GM23338 (cell line): Measurements from ENCODE around the gene CSPG4. TPM values are rescaled to one million over a fixed set of nuclear protein-coding genes. Genes with fewer than 3 reads are reported as not detected.
A peak's percentile ranks its signal among the peaks of the same experiment; 100 is the strongest.
"Not testable (repeated sequence)": the region's sequence is repeated elsewhere in the genome, so short reads cannot be mapped to it uniquely, and the experiment has no call there.

Experiments used
- ATAC-seq: fragments of 200-7000 bp; cut with Tn5 transposase; 3 replicates; pipeline ENCODE4 v1.9.1; 2020
- DNase-seq: peaks from one replicate; pipeline ENCODE4 v3.0.0-alpha.2; 2015; ENCODE audit warnings: low spot score
- H2AFZ ChIP-seq: fragments of 200-600 bp; sonication (generic); 2 replicates; pipeline ENCODE4 v1.8.0; 2016; ENCODE audit warnings: antibody characterized with exemption, mild to moderate bottlenecking, moderate library complexity
- H3F3A ChIP-seq: fragments of 200-600 bp; sonication (generic); replicated peaks from 2 replicates; pipeline ENCODE4 v1.8.0; 2017; ENCODE audit warnings: antibody characterized with exemption, mixed run types, low read depth
- H3K27ac ChIP-seq: fragments of 200-600 bp; sonication (generic); 2 replicates; pipeline ENCODE4 v1.6.1; 2016; ENCODE audit warnings: low read depth
- H3K27me3 ChIP-seq: fragments of 200-600 bp; sonication (generic); 2 replicates; pipeline ENCODE4 v1.8.0; 2016; ENCODE audit warnings: mild to moderate bottlenecking, mixed run types, moderate library complexity; ENCODE audit not compliant: insufficient read depth
- H3K36me3 ChIP-seq: fragments of 200-600 bp; sonication (generic); 2 replicates; pipeline ENCODE4 v1.8.0; 2016; ENCODE audit warnings: mild to moderate bottlenecking; ENCODE audit not compliant: insufficient read depth
- H3K4me1 ChIP-seq: fragments of 200-600 bp; sonication (generic); 2 replicates; pipeline ENCODE4 v1.8.0; 2016; ENCODE audit warnings: mild to moderate bottlenecking, moderate library complexity; ENCODE audit not compliant: insufficient read depth
- H3K4me2 ChIP-seq: fragments of 200-600 bp; sonication (generic); 2 replicates; pipeline ENCODE4 v1.7.1; 2017; ENCODE audit warnings: mixed run types
- H3K4me3 ChIP-seq: fragments of 200-600 bp; sonication (generic); 2 replicates; pipeline ENCODE4 v1.6.1; 2016; ENCODE audit warnings: mixed run types
- H3K79me2 ChIP-seq: fragments of 200-600 bp; sonication (generic); replicated peaks from 2 replicates; pipeline ENCODE4 v1.8.0; 2017; ENCODE audit warnings: mild to moderate bottlenecking; ENCODE audit not compliant: insufficient read depth
- H3K9me2 ChIP-seq: fragments of 200-600 bp; sonication (generic); 2 replicates; pipeline ENCODE4 v1.8.0; 2017; ENCODE audit not compliant: insufficient read depth
- H4K20me1 ChIP-seq: fragments of 200-600 bp; sonication (generic); replicated peaks from 2 replicates; pipeline ENCODE4 v1.8.0; 2017; ENCODE audit warnings: mild to moderate bottlenecking; ENCODE audit not compliant: insufficient read depth
- H3K27ac Mint-ChIP-seq: 2 replicates; pipeline ENCODE4 v1.8.0; 2020; ENCODE audit warnings: inconsistent platforms, mild to moderate bottlenecking, moderate library complexity, mixed read lengths
- H3K27me3 Mint-ChIP-seq: 3 replicates; pipeline ENCODE4 v1.8.0; 2022; ENCODE audit warnings: low read depth, mild to moderate bottlenecking, moderate library complexity, mixed read lengths, inconsistent platforms; ENCODE audit not compliant: insufficient read depth, poor library complexity
- H3K36me3 Mint-ChIP-seq: 3 replicates; pipeline ENCODE4 v1.8.0; 2021; ENCODE audit warnings: low read depth, mild to moderate bottlenecking, inconsistent platforms, moderate library complexity, mixed read lengths
- H3K4me1 Mint-ChIP-seq: 3 replicates; pipeline ENCODE4 v1.8.0; 2020; ENCODE audit warnings: mild to moderate bottlenecking, inconsistent platforms, mixed read lengths
- H3K4me3 Mint-ChIP-seq: 3 replicates; pipeline ENCODE4 v1.8.0; 2021; ENCODE audit warnings: moderate library complexity, mild to moderate bottlenecking, inconsistent platforms, mixed read lengths
- H3K9me3 Mint-ChIP-seq: 3 replicates; pipeline ENCODE4 v1.8.0; 2020; ENCODE audit warnings: moderate library complexity, mild to moderate bottlenecking, inconsistent platforms, mixed read lengths
- CREB1 ChIP-seq: fragments of 250-450 bp; sonication (Bioruptor Pico); IDR thresholded peaks from 2 replicates; pipeline ENCODE4 v1.5.0; 2020; ENCODE audit warnings: low read depth, mild to moderate bottlenecking, moderate library complexity
- EZH2 ChIP-seq: fragments of 200-600 bp; sonication (generic); IDR thresholded peaks from one replicate; pipeline ENCODE4 v1.8.0; 2017; ENCODE audit warnings: antibody characterized with exemption, mild to moderate bottlenecking, low read depth; ENCODE audit not compliant: unreplicated experiment
- EZH2phosphoT487 ChIP-seq: fragments of 200-600 bp; sonication (generic); IDR thresholded peaks from one replicate; pipeline ENCODE4 v1.8.1; 2018; ENCODE audit warnings: antibody characterized with exemption; ENCODE audit not compliant: unreplicated experiment
- JUNB ChIP-seq: IDR thresholded peaks from one replicate; pipeline ENCODE4 v1.6.1; 2016; ENCODE audit warnings: antibody characterized with exemption; ENCODE audit not compliant: unreplicated experiment
- POLR2AphosphoS5 ChIP-seq: IDR thresholded peaks from 2 replicates; pipeline ENCODE4 v1.6.1; 2016; ENCODE audit warnings: antibody characterized with exemption, low read depth
- STAT1 ChIP-seq: IDR thresholded peaks from one replicate; pipeline ENCODE4 v1.6.1; 2016; ENCODE audit warnings: antibody characterized with exemption; ENCODE audit not compliant: unreplicated experiment
- ZNF114 ChIP-seq: fragments of 250-450 bp; sonication (Bioruptor Pico); IDR thresholded peaks from 2 replicates; pipeline ENCODE4 v1.5.0; 2020; ENCODE audit warnings: mild to moderate bottlenecking, moderate library complexity
- polyA plus RNA-seq: library from polyadenylated mRNA; unstranded; fragments of >200 nt; fragmentation: Nextera tagmentation; extraction: Ambion mirVana; gene quantifications from 2 replicates; pipeline ENCODE4 v1.2.1, GENCODE V29; 2016
- total RNA-seq: library from RNA; depleted of rRNA; stranded (reverse); fragments of >200 nt; shearing (Covaris generic); gene quantifications from 2 replicates; pipeline ENCODE4 v1.2.3, GENCODE V29; 2014
- TF ChIP-seq, protein P1 (sequence below), 2 experiments: fragments of 200-600 bp in 1 of 2; sonication (generic) in 1 of 2; conservative IDR thresholded peaks; 2 replicates each; pipeline versions ENCODE4 v1.5.1 to v1.6.1; 2016 to 2017; ENCODE audit warnings: antibody characterized with exemption in 2 of 2, low read depth in 2 of 2, mild to moderate bottlenecking in 2 of 2, moderate library complexity in 1 of 2
- TF ChIP-seq, protein P2 (sequence below): IDR thresholded peaks from one replicate; pipeline ENCODE4 v1.6.1; 2018; ENCODE audit warnings: antibody characterized with exemption; ENCODE audit not compliant: unreplicated experiment

CSPG4 gene
- total and polyA plus RNA-seq, 2 experiments from 2014 or later, result 0.27 to 4.0 TPM

- peak; percentile 90 for ATAC-seq
- H3F3A ChIP-seq, H3K79me2 ChIP-seq, H4K20me1 ChIP-seq, H3K9me3 Mint-ChIP-seq, H3K36me3 ChIP-seq, H3K9me2 ChIP-seq, H3K4me3 ChIP-seq, H3K27ac ChIP-seq, H3K27me3 ChIP-seq, H3K27ac Mint-ChIP-seq, H3K36me3 Mint-ChIP-seq, H3K4me2 ChIP-seq, H3K4me3 Mint-ChIP-seq: not testable (repeated sequence)
- Histone ChIP-seq H2AFZ (0 out of 2 replicates have a peak overlapping the region, but pooled peaks have one; percentile 28), H3K4me1 (peaks cover 16% of the 10 kb centered on the region)
- H3K27me3 Mint-ChIP-seq, result peaks cover 19% of the 10 kb centered on the region
- TF ChIP-seq, protein P1, sequence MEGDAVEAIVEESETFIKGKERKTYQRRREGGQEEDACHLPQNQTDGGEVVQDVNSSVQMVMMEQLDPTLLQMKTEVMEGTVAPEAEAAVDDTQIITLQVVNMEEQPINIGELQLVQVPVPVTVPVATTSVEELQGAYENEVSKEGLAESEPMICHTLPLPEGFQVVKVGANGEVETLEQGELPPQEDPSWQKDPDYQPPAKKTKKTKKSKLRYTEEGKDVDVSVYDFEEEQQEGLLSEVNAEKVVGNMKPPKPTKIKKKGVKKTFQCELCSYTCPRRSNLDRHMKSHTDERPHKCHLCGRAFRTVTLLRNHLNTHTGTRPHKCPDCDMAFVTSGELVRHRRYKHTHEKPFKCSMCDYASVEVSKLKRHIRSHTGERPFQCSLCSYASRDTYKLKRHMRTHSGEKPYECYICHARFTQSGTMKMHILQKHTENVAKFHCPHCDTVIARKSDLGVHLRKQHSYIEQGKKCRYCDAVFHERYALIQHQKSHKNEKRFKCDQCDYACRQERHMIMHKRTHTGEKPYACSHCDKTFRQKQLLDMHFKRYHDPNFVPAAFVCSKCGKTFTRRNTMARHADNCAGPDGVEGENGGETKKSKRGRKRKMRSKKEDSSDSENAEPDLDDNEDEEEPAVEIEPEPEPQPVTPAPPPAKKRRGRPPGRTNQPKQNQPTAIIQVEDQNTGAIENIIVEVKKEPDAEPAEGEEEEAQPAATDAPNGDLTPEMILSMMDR (conservative IDR thresholded peaks at IDR 0.05; ENCODE audit: low read depth in 2 of 2), result peak; percentile 61 to 88
- peak; percentile 95 for DNase-seq
- peaks cover 33% of the 10 kb centered on the region for H3K4me1 Mint-ChIP-seq
These were observed 28.9 kb downstream of the CSPG4 start for GRCh38 chr15:75683646-75684312.

DNA sequence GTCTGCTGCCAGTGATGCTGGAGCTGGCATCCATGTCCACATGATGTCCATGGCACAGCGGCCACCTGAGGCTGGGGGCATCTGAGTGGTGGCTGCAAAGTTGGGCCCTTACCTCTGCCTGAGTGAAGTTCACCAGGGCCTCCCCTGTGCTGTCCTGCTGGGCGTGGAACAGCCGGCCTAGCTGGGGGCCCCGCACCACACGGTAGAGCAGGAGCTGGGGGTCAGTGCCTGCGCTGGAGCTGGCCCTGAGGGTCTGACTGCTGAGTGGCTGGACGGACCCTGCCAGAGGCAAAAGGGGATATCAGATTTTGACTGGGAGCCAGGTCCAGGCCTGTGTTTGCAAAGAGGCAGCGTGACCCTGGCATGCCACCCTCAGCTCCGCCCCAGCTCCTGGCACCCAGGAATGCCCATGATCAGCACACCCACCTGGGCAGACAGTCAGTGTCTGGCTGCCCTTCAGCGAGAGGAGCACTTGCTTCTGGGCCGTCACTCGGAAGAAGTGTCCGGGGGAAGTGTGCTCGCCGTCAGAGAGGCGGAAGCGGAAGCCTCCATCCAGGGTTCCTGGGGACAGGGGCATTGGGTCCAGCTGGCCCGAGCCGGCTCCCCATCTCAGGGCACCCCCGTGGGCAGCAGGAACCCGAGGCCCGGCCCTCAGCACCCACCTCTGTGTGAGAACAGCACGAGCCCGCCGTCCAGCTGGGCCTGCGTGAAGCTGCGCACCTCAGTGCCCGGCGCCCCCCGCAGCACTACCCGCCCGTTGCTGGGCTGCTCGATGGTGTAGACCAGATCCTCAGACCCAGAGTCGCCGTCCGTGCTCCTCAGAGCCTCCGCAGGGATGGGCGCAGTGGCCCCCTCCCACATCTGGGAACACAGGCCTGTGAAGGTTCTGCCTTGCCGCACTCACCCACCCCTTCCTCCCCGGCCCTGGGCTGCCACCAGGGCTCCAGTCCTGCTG lies 30.2 kb downstream of the CSPG4 start:
- Histone ChIP-seq H3K9me2 (no peaks in the 10 kb centered on the region), H3K4me1 (peaks cover 16% of the 10 kb centered on the region), H3K36me3 (no peaks in the 10 kb centered on the region), H4K20me1 (no peaks in the 10 kb centered on the region), H3K27ac (no peak overlapping the region), H3K4me2 (no peak overlapping the region), H3F3A (peaks cover 12% of the 10 kb centered on the region; the same call in 1 of the 2 replicates), H3K79me2 (no peaks in the 10 kb centered on the region), H3K27me3 (no peaks in the 10 kb centered on the region), H2AFZ (no peak overlapping the region), H3K4me3 (no peak overlapping the region)
- TF ChIP-seq POLR2AphosphoS5 (no peak), EZH2phosphoT487 (no peak), ZNF114 (CRISPR knock-in tag) (no peak), STAT1 (no peak), JUNB (no peak), EZH2 (no peak), CREB1 (CRISPR knock-in tag) (no peak)
- TF ChIP-seq, protein P2, sequence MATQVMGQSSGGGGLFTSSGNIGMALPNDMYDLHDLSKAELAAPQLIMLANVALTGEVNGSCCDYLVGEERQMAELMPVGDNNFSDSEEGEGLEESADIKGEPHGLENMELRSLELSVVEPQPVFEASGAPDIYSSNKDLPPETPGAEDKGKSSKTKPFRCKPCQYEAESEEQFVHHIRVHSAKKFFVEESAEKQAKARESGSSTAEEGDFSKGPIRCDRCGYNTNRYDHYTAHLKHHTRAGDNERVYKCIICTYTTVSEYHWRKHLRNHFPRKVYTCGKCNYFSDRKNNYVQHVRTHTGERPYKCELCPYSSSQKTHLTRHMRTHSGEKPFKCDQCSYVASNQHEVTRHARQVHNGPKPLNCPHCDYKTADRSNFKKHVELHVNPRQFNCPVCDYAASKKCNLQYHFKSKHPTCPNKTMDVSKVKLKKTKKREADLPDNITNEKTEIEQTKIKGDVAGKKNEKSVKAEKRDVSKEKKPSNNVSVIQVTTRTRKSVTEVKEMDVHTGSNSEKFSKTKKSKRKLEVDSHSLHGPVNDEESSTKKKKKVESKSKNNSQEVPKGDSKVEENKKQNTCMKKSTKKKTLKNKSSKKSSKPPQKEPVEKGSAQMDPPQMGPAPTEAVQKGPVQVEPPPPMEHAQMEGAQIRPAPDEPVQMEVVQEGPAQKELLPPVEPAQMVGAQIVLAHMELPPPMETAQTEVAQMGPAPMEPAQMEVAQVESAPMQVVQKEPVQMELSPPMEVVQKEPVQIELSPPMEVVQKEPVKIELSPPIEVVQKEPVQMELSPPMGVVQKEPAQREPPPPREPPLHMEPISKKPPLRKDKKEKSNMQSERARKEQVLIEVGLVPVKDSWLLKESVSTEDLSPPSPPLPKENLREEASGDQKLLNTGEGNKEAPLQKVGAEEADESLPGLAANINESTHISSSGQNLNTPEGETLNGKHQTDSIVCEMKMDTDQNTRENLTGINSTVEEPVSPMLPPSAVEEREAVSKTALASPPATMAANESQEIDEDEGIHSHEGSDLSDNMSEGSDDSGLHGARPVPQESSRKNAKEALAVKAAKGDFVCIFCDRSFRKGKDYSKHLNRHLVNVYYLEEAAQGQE, result no peak
- H3K27ac Mint-ChIP-seq, result no peak overlapping the region
- no peak for DNase-seq
- H3K27me3 Mint-ChIP-seq, result peaks cover 24% of the 10 kb centered on the region
- H3K4me3 Mint-ChIP-seq, result no peak overlapping the region
- H3K4me1 Mint-ChIP-seq, result peaks cover 36% of the 10 kb centered on the region
- no peaks in the 10 kb centered on the region; the same call in 2 of the 3 replicates for H3K36me3 Mint-ChIP-seq
- ATAC-seq, result no peak
- no peaks in the 10 kb centered on the region for H3K9me3 Mint-ChIP-seq
